HG02884 (cell line): ENCODE data around the gene GSTO1.
"Not testable (repeated sequence)": the region's sequence is repeated elsewhere in the genome, so short reads cannot be mapped to it uniquely, and the experiment has no call there.

Source experiments
- ATAC-seq: cut with Tn5 transposase; IDR thresholded peaks from one replicate; pipeline ENCODE4 v1.9.1; 2021; ENCODE audit warnings: mild to moderate bottlenecking, moderate library complexity; ENCODE audit not compliant: unreplicated experiment

Gene GSTO1

GRCh38 chr10:104248931-104249330 is 5.8 kb upstream of the GSTO1 start:
- ATAC-seq: not testable (repeated sequence)

GRCh38 chr10:104250371-104250770 is 4.3 kb upstream of the GSTO1 start:
- no peak for ATAC-seq

- ATAC-seq: no peak
Observed at GRCh38 chr10:104251443-104251842, 3.2 kb upstream of the GSTO1 start.

GRCh38 chr10:104252368-104252767 is 2.3 kb upstream of the GSTO1 start:
- ATAC-seq: no peak

GRCh38 chr10:104253106-104253505 is 1.6 kb upstream of the GSTO1 start:
- no peak for ATAC-seq

- ATAC-seq: no peak
Observed at GRCh38 chr10:104253606-104254410, 884 bp upstream of the GSTO1 start.

GRCh38 chr10:104255311-104255981 is 754 bp downstream of the GSTO1 start:
- ATAC-seq: peak; percentile 42

GRCh38 chr10:104256335-104256961 is 1.8 kb downstream of the GSTO1 start:
- no peak for ATAC-seq

- ATAC-seq: no peak
Observed at GRCh38 chr10:104257235-104257634, 2.5 kb downstream of the GSTO1 start.

- no peak for ATAC-seq
Observed at GRCh38 chr10:104258209-104258608, 3.5 kb downstream of the GSTO1 start.

GRCh38 chr10:104259456-104259855 is 4.8 kb downstream of the GSTO1 start:
- ATAC-seq: no peak

GRCh38 chr10:104259999-104260774 is 5.5 kb downstream of the GSTO1 start:
- ATAC-seq: no peak

GRCh38 chr10:104260775-104261115 is 6.1 kb downstream of the GSTO1 start:
- no peak for ATAC-seq

GRCh38 chr10:104262055-104262454 is 7.4 kb downstream of the GSTO1 start:
- ATAC-seq: no peak

GRCh38 chr10:104264783-104265182 is 10.1 kb downstream of the GSTO1 start:
- no peak for ATAC-seq

- ATAC-seq: no peak
Observed at GRCh38 chr10:104267721-104268404, 13.2 kb downstream of the GSTO1 start.

GRCh38 chr10:104268405-104268712 is 13.7 kb downstream of the GSTO1 start:
- ATAC-seq: no peak

- peak; percentile 99 for ATAC-seq
Observed at GRCh38 chr10:104268713-104269645, 14.3 kb downstream of the GSTO1 start, which contains the start of gene GSTO2. GSTO2 (plus strand) TSS chr10:104269184; CDS start chr10:104274916, 5,732 bp downstream.

- no peak for ATAC-seq
Observed at GRCh38 chr10:104273286-104273685, 18.6 kb downstream of the GSTO1 start.
